Skeletal muscle tissue (tissue), 4 donors: Measurements from ENCODE around the gene DOK6. TPM values are rescaled to one million over a fixed set of nuclear protein-coding genes. Genes with fewer than 3 reads are reported as not detected.

ENCODE experiments used
- H3K27ac ChIP-seq: one replicate; pipeline ENCODE4 v1.7.0; 2013; ENCODE audit warnings: mild to moderate bottlenecking, low read depth, low read length, inconsistent platforms
- H3K27me3 ChIP-seq, 3 donors: one replicate each; pipeline ENCODE4 v1.7.0; 2013; ENCODE audit warnings: low read length in 3 of 3; ENCODE audit not compliant: control insufficient read depth in 3 of 3, insufficient read depth in 3 of 3
- H3K36me3 ChIP-seq, 3 donors: one replicate each; pipeline ENCODE4 v1.7.0; 2013; ENCODE audit warnings: low read length in 3 of 3; ENCODE audit not compliant: control insufficient read depth in 3 of 3, insufficient read depth in 3 of 3
- H3K4me1 ChIP-seq, 3 donors: one replicate each; pipeline ENCODE4 v1.7.0; 2013; ENCODE audit warnings: low read length in 3 of 3, mild to moderate bottlenecking in 3 of 3; ENCODE audit not compliant: control insufficient read depth in 3 of 3, insufficient read depth in 3 of 3
- H3K4me3 ChIP-seq, 3 donors: one replicate each; pipeline ENCODE4 v1.7.0; 2013; ENCODE audit warnings: low read length in 3 of 3
- H3K9ac ChIP-seq, 3 donors: one replicate each; pipeline ENCODE4 v1.7.0; 2013; ENCODE audit warnings: low read length in 3 of 3, mild to moderate bottlenecking in 3 of 3, moderate library complexity in 2 of 3, low read depth in 1 of 3
- H3K9me3 ChIP-seq, 3 donors: one replicate each; pipeline ENCODE4 v1.7.0; 2013; ENCODE audit warnings: low read length in 3 of 3; ENCODE audit not compliant: control insufficient read depth in 3 of 3
- total RNA-seq: library from RNA; depleted of rRNA; stranded (reverse); fragments of >200 nt; gene quantifications from one replicate; pipeline ENCODE4 v1.2.3, GENCODE V29; 2014
- donor health status: Osteomylitis.

Gene DOK6
- total RNA-seq, 1 donor from 2014 or later, result 3.1 TPM

GRCh38 chr18:69683176-69683575, 282.5 kb downstream of the DOK6 start:
- no peaks in the 10 kb centered on the region for H3K36me3 ChIP-seq
- no peak overlapping the region for H3K27ac ChIP-seq
- no peak overlapping the region for H3K9ac ChIP-seq
- no peak overlapping the region for H3K4me3 ChIP-seq
- H3K4me1 ChIP-seq, result no peaks in the 10 kb centered on the region
- H3K27me3 ChIP-seq, result no peaks in the 10 kb centered on the region
- no peaks in the 10 kb centered on the region for H3K9me3 ChIP-seq

- H3K9ac ChIP-seq, result no peak overlapping the region
- no peaks in the 10 kb centered on the region for H3K36me3 ChIP-seq
- no peaks in the 10 kb centered on the region for H3K4me1 ChIP-seq
- no peaks in the 10 kb centered on the region for H3K9me3 ChIP-seq
- no peaks in the 10 kb centered on the region for H3K27me3 ChIP-seq
- H3K27ac ChIP-seq, result no peak overlapping the region
- H3K4me3 ChIP-seq, result no peak overlapping the region
Measured at GRCh38 chr18:69684789-69685188, 284.1 kb downstream of the DOK6 start.

- no peaks in the 10 kb centered on the region for H3K27me3 ChIP-seq
- no peak overlapping the region for H3K27ac ChIP-seq
- H3K4me1 ChIP-seq, result no peaks in the 10 kb centered on the region
- no peak overlapping the region for H3K9ac ChIP-seq
- H3K36me3 ChIP-seq, result no peaks in the 10 kb centered on the region
- no peaks in the 10 kb centered on the region for H3K9me3 ChIP-seq
- H3K4me3 ChIP-seq, result no peak overlapping the region
Measured at GRCh38 chr18:69686861-69687260, 286.2 kb downstream of the DOK6 start.

GRCh38 chr18:69689121-69689759, 288.6 kb downstream of the DOK6 start:
- H3K36me3 ChIP-seq, result no peaks in the 10 kb centered on the region

GRCh38 chr18:69691008-69691760, 290.5 kb downstream of the DOK6 start:
- Histone ChIP-seq H3K27ac (no peak overlapping the region), H3K4me1 (no peaks in the 10 kb centered on the region), H3K27me3 (no peaks in the 10 kb centered on the region), H3K36me3 (no peaks in the 10 kb centered on the region), H3K4me3 (no peak overlapping the region), H3K9me3 (no peaks in the 10 kb centered on the region), H3K9ac (no peak overlapping the region)

More at GRCh38 chr18:69689121-69689759, 288.6 kb downstream of the DOK6 start:
- no peaks in the 10 kb centered on the region for H3K27me3 ChIP-seq
- no peak overlapping the region for H3K4me3 ChIP-seq
- H3K9ac ChIP-seq, result no peak overlapping the region
- no peaks in the 10 kb centered on the region for H3K4me1 ChIP-seq
- no peak overlapping the region for H3K27ac ChIP-seq
- H3K9me3 ChIP-seq, result no peaks in the 10 kb centered on the region

- Histone ChIP-seq H3K27me3 (no peaks in the 10 kb centered on the region), H3K4me3 (no peak overlapping the region), H3K9ac (no peak overlapping the region), H3K36me3 (no peaks in the 10 kb centered on the region), H3K9me3 (no peaks in the 10 kb centered on the region), H3K27ac (no peak overlapping the region), H3K4me1 (no peaks in the 10 kb centered on the region)
Measured at GRCh38 chr18:69697069-69697468, 296.4 kb downstream of the DOK6 start.

- Histone ChIP-seq H3K4me1 (no peaks in the 10 kb centered on the region), H3K36me3 (no peaks in the 10 kb centered on the region), H3K9ac (no peak overlapping the region), H3K9me3 (no peaks in the 10 kb centered on the region), H3K4me3 (no peak overlapping the region), H3K27ac (no peak overlapping the region), H3K27me3 (no peaks in the 10 kb centered on the region)
Measured at GRCh38 chr18:69697689-69698088, 297.0 kb downstream of the DOK6 start.

- no peaks in the 10 kb centered on the region for H3K36me3 ChIP-seq
- no peaks in the 10 kb centered on the region for H3K9me3 ChIP-seq
- no peaks in the 10 kb centered on the region for H3K27me3 ChIP-seq
- no peaks in the 10 kb centered on the region for H3K4me1 ChIP-seq
- no peak overlapping the region for H3K9ac ChIP-seq
- no peak overlapping the region for H3K27ac ChIP-seq
- H3K4me3 ChIP-seq, result no peak overlapping the region
Measured at GRCh38 chr18:69701305-69701704, 300.6 kb downstream of the DOK6 start.

- H3K4me1 ChIP-seq, result no peaks in the 10 kb centered on the region
- H3K36me3 ChIP-seq, result no peaks in the 10 kb centered on the region
- no peak overlapping the region for H3K27ac ChIP-seq
- no peaks in the 10 kb centered on the region for H3K27me3 ChIP-seq
- H3K9me3 ChIP-seq, result no peaks in the 10 kb centered on the region
- no peak overlapping the region for H3K9ac ChIP-seq
- no peak overlapping the region for H3K4me3 ChIP-seq
Measured at GRCh38 chr18:69703461-69703860, 302.8 kb downstream of the DOK6 start.

GRCh38 chr18:69705987-69706386, 305.3 kb downstream of the DOK6 start:
- H3K9ac ChIP-seq, result no peak overlapping the region
- H3K9me3 ChIP-seq, result peaks cover 0 to 2% (median 0%) of the 10 kb centered on the region in 3 donors
- H3K27ac ChIP-seq, result no peak overlapping the region
- H3K27me3 ChIP-seq, result no peaks in the 10 kb centered on the region
- no peaks in the 10 kb centered on the region for H3K36me3 ChIP-seq
- no peak overlapping the region for H3K4me3 ChIP-seq
- H3K4me1 ChIP-seq, result no peaks in the 10 kb centered on the region
